Stimulated activated naive CD4-positive, alpha-beta T cell treated with Interleukin-2 at 50 U/mL for 16 hours (primary cell): ENCODE results near the gene ZNF316.
"Not testable (repeated sequence)": the region's sequence is repeated elsewhere in the genome, so short reads cannot be mapped to it uniquely, and the experiment has no call there.

Experiments
- DNase-seq: peaks from one replicate; lab custom pipeline; 2025; lab: John Stamatoyannopoulos, UW

Gene ZNF316

DNA sequence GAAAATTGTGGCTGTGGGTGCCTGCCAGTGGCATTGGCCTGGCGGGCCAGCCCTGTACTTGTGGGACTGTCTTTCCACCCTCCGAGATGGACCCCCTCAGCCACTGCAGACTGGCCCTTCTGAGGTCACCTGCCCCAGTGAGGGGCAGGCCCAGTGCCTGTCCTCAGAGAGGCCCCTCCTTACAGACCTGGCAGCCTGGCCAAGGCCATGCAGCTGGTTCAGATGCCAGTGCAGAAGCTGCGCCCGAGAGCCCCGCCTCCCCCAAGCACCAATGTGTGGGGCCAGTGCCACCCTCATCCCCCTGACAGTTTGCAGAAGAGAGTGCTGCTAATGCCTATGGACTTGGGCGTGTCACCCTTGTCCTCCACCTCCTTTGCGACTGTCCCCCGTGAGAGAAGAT is 10.0 kb downstream of the ZNF316 start:
- DNase-seq, result no peak

DNA sequence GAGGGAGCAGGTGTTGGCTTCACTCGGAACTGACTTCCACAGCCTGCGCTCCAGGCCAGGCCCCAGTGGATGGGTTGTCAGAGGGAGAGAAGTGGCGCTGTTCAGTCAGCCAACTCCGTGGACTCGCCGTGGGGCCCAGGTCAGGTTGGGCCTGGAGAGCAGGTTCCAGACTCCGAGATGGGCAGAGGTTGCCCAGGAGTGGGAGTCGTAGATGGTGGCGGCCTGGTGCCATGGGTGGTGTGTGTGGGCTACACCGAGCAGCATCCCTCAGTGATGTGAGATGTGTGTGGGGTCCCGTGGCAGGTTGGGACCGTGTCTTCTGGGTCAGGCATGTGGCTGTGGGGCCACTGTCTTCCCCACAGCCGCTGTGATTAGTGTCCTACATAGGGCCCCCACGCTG is 10.4 kb downstream of the ZNF316 start:
- no peak for DNase-seq

DNA sequence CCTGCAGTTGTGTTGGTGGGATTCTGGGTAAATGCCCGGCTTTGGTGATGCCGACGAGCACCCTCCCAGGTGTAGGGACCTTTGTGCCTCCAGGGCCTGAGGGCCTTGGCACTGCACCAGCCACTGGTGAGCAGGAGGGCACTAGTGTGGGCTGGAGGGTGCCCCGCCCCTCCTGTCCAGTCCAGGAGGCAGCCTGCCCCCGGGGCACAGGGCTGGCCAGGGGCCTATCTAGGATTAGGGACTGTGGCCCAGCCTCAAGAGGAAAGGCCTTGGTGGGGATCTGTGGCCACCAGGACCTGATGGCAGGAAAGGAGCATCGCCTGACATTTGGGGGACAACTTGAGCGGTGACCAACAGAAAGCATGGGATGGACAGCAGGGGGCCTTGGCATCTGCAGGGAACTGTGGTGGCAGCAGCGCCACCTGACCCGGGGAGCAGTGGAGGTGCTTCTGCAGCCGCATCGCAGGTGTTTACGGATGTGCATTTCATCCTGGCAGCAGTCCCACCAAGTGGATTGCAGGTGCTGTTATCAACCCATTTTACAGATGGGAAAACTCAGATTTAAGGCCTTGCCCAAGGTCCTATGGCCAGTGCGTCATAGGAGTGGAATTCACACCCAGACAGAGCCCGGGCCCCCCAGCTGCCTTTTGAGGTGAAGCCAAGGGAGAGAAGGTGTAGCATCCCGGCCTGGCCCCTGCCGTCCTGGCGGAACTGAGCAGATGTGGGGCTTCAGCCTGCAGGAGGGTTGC is 11.1 kb downstream of the ZNF316 start:
- no peak for DNase-seq

DNA sequence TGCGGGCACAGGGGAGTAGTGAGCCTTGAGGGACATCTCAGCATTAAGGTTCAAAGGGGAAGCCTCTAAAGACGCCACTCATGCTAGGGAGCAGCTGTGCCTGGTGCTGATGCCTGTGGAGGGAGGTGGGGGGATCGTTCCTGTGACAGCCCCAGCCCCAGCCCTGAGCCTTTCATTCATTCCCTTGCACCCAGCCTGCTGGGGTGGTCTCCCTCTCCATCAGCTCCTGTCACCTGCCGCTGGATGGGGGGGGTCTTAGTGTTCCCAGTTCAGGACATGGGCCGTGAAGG is 11.6 kb downstream of the ZNF316 start:
- DNase-seq, result no peak

DNA sequence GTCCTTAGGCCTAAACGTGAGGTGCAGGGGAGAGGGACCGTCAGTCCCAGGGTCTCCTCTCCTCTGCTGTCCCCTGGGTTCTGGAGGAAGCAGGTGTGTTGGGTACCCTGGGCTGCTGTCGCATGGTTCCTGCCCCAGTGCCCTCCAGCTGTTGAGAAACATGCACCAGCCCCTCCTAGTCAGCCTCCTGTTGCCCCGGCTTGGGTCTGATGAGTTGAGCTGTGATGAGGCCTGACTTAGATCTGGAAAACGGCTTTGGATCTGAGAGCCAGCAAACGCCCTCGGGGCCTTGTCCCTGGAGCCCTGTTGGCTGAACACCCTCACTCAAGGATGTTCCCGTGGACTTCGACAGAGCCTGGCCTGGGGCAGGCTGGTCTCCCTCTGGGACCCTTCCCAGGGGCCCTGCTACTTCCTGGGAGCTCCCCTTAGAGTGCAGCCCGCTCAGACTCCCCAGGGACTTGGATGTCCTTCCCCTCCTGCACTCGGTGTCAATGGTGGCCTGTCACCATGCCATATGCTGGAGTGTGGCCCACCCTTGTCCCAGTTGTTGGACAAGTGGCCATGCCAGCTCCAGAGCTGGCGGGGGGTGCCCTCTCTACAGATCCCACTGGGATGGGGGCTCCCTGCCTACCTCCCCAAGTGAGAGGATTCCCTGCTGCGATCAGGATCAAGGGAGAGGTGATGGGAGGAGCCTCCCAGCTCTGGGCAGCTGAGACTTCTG is 12.3 kb downstream of the ZNF316 start:
- no peak for DNase-seq

DNA sequence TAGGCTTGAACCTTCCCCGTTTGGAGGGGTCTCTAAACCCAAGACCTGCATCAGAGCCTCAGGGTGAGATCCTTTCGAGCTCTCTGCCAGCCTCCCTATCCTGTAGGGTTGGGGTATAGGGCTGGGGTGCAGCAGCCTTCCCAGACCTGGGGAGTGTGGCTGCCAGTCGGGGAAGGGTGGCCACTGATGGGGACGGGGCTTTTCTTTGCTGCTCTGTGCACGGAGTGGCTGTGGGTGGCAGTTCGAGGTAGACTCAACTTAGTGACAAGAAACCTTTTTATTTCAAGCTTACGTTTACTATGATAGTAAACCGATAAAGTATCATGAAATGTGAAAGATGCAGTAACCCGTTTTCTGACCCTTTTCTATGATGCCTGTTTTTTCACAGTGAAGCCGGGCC is 13.0 kb downstream of the ZNF316 start:
- DNase-seq, result no peak

DNA sequence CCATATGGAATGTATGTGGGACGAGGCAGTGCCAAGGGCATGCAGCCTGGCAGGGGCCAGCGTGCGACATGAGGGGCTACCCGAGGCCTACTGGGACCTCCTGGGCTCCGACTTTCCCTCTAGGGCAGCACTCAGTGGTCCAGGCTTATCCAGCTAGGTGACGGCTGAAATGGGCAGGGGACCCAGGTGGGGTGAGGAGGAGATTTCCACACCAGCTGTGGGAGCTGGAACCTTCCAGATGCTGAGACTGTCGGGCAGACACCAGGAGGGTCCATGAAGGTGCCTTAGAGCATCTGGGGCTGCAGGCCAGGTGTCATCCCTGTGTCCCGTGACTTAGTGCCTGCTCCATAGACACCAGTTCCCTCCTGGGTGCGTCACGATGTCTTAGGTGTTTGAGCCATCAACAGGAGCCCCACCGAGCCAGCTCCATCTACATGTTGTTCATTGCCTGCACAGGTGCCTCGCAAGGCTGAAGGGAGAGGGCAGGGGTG is 13.4 kb downstream of the ZNF316 start:
- no peak for DNase-seq

DNA sequence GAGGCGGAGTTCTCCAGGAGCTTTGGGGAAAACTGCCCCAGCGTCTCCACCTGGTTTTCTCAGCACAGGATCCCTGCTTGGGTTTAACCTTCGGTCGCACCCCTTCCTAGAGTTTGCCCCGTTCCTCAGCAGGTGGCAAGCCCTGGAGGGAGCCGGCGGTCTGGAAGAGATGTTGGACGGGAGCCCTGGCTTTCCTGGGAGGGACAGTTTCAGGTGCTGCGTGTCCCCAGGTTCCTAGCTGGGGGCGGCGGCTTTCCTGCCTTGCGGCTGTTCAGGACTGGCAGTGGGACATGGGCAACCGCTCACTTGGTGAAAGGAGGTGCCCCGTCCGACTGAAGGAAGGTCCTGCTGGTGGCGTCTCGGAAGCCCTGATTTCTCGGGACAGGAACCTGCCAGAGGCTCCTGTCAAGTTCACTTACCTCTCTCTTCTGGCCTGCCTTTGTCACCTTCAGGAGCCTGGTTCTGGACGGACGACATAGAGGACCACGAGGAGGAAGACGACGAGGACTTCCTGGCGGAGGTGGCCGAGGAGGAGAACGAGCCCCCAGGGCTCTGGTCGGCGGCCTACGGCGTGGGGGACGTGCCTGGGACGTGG is 14.8 kb downstream of the ZNF316 start:
- DNase-seq, result no peak

DNA sequence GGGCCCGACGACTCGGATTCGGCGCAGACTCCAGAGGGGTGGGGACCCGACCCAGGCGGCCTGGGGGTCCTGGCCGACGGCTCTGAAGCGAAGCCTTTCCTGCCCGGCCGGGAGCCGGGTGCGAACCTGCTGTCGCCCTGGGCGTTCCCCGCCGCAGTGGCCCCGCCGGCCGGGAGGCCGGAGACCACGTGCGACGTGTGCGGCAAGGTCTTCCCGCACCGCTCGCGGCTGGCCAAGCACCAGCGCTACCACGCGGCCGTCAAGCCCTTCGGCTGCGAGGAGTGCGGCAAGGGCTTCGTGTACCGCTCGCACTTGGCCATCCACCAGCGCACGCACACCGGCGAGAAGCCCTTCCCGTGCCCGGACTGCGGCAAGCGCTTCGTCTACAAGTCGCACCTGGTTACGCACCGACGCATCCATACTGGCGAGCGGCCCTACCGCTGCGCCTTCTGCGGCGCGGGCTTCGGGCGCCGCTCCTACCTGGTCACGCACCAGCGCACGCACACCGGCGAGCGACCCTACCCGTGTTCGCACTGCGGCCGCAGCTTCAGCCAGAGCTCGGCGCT is 15.4 kb downstream of the ZNF316 start:
- DNase-seq, result no peak

DNA sequence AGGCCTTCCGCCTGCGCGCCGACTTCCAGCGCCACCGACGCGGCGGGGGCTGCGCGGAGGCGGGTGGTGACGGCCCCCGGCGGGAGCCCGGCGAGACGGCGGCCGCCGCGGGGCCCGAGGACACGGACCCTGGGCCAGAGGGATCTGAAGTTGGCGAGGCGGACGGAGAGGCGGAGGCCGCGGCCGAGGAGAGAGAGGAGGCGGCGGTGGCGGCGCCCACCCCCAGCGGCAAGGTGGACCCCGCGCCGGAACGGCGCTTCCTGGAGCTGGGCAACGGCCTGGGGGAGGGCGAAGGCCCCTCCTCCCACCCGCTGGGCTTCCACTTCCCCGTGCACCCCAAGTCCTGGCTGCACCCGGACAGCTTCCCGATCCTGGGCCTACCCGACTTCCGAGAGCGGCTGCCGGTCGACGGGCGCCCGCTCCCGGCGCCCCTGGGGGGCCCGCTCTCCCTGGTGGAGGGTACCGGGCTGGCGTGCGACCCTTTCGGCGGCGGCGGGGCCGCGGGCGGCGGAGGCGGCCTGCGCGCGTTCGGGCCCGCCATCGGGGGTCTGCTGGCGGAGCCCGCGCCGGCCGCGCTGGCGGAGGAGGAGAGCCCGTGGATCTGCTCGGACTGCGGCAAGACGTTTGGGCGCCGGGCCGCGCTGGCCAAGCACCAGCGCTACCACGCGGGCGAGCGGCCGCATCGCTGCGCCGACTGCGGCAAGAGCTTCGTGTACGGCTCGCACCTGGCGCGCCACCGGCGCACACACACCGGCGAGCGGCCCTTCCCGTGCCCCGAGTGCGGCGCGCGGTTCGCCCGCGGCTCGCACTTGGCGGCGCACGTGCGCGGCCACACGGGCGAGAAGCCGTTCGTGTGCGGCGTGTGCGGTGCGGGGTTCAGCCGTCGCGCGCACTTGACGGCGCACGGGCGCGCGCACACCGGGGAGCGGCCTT is 16.2 kb downstream of the ZNF316 start:
- no peak for DNase-seq

DNA sequence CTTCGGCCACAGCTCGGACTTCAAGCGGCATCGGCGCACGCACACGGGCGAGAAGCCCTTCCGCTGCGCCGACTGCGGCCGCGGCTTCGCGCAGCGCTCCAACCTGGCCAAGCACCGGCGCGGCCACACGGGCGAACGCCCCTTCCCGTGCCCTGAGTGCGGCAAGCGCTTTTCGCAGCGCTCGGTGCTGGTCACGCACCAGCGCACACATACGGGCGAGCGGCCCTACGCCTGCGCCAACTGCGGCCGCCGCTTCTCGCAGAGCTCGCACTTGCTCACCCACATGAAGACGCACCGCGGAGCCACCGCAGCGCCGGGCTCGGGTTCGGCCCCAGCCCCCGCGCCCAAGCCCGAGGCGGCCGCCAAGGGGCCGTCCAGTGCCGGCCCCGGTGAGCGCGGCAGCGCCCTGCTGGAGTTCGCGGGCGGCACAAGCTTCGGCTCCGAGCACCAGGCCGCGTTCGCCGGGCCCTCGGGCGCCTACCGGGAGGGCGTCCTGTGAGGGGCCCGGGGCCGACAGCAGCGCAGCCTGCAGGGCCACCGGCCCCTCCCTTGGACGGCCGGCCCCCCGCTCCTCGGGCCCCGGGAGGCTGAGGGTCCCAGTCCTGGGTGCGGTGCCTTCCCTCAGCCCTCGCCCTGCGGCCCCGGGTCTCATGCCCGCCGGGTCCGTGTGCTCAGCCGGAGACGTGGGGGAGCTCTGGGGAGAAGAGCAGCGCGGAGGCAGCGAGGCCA is 17.2 kb downstream of the ZNF316 start:
- no peak for DNase-seq

DNA sequence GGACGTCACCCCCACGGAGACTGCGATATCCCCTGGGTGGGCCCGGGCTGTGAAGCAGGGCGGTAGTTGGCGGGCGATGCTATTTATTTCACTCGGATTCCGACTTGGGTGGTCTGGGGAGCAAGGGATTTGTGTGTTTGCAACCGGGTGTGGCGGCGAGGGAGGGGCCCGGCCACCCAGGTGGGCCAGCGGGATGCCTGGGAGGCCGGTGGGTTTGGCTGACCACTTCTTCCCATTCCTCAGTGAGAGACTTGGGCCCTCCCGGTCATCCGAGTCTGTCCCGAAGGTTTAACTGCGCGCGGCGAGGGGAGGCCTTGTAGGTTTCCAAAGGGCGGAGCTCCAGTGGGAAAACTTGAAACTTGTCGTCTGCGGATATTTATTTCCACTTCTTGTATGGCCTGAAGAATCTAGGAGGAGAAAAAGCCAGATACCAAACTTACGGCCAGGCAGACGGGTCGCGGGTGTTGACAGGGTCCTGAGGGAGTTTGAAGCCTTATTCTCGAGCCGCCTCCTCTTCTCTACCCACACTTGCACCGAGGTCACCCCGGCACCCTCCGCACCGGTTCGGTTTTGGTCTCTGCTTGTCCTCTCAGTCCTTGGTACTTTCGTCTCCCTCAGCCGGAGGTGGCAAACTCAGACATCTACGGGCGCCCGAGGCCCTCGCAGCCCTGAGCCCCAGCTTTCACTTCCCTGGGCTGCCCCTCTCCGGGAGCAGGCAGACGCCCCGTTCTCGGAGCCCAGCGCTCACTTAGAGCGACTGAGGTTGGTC is 17.9 kb downstream of the ZNF316 start:
- no peak for DNase-seq

DNA sequence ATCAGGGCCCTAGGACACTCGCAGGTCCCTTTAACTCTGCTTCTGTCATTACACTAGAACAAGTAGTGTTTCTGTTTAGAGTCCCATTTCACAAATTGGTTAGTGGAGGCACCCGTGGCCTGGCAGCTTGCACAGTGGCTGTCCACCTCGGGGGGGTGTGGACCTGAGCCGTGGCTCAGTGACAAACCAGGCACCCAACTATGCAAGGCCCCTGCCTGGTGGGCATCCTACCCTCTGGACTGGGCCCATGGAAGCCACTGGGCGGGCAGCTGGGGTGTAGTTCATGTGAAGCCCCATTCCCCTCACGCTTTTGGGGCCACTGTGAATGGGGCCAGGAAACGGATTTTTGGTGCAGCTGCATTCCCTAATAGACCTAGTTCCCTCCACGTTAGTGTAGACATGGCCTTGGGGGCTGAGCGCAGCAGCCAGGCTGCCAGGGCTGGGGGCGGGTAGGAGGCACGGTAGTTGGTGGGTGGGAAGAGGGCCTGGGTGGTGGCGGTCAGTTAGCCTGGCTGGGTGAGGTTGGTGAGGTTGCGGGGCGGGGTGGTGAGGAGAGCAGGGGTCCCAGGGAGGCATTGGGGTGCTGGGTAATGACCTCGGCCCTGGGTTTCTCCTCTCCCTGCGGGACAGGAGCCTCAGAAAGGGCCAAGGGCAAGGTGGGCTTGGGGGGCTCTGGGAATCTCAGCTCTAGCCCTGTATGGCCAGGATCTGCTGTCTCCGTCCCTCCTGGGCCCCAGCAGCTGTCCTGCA is 18.7 kb downstream of the ZNF316 start:
- no peak for DNase-seq

DNA sequence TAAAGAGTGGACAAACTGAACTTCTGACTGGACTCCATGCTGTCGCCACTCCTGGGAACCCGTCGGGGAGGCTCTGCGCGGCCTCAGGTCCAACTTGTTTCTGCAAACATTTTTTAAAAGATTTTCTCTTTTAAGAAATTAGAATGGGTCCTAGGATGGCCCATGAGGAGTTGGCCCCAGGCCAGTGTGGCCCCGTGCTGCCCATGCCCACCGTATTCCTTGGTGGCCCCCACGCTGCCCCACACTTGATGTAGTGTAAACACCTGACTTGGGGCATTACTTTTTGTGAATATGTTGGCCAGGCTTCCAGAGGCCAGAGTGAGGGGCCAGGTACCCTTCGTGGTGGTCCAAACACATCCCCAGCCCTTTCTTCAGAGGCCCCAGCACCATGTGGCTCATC is 19.3 kb downstream of the ZNF316 start:
- no peak for DNase-seq

DNA sequence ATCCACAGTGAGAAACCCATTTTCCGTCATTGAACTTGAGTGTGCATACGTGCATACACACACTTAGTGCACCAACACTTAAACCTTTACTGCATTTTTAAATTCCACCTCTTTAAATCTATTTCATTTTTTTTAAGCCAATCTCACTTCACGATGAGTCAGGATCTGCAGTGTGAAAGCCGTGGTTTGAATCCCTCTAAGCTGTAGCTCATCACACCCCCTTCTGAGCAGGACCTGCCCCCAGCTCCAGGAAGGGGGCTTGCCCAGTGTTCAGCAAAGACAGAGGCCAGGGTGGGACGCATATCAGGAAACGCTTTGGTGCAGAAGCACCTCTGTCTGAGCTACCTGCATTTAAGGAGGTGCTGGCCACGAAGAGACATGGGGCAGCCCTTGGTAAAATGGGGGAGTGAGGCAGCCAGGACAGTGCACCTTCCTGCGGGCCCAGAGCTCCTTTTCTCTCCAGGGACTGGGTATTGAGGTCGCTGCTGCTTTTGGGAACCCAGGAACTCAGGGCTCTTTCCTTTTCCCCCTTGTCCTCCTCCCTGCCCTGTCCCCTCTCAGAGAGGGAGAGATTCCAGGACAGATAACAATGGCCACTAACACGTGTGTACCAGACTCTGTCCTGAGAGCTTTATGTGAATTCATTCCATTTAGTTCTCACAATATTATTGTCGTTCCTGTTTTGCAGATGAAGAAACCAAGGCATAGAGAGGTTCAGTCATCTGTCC is 21.7 kb downstream of the ZNF316 start:
- DNase-seq, result no peak

DNA sequence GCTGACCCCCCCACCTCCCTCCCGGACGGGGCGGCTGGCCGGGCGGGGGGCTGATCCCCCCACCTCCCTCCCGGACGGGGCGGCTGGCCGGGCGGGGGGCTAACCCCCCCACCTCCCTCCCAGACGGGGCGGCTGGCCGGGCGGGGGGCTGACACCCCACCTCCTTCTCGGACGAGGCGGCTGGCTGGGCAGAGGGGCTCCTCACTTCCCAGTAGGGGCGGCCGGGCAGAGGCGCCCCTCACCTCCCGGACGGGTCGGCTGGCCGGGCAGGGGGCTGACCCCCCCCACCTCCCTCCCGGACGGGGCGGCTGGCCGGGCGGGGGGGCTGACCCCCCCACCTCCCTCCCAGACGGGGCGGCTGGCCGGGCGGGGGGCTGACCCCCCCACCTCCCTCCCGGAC is 33.7 kb downstream of the ZNF316 start:
- not testable (repeated sequence) for DNase-seq

DNA sequence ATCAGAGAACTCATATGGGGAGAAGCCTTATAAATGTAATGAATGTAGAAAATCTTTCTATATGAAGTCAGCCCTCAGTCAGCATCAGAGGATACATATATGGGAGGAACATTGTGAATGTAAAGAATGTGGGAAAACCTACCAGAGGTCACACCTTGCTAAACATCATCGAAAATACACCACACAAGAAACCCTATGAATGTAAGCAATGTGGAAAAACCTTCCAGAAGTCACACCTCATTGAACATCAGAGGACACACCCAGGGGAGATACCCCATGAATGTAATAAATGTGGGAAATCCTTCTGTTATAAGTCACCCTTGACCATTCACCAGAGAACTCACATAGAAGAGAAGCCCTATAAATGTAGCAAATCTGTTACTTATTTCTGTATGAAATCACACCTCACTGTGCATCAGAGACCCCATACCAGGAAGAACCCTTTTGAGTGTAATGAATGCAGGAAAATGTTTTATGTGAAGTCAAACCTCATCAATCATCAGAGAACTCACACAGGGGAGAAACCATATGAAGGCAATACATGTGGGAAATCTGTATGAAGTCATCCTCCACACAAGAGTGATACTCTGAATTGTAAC is 38.8 kb downstream of the ZNF316 start:
- DNase-seq, result no peak

DNA sequence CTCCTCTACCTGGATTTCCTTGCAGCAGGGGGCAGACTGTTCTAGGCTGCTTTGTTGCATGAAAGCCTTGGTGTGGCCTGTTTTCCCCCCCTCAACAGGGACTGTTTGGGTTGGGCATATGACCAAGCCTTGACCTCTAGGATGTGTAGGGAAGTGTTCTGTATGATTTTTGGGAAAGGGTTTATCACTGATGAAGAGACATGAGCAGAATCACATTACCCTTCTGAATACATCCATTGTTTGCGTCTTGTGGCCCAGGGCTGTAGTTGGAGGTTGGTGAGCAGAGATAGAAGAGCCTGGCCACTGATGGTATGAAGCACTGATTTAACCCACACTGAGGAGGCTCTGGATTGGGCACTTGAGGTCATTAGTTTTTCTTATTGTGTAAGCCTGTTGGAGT is 43.0 kb downstream of the ZNF316 start:
- DNase-seq, result no peak

DNA sequence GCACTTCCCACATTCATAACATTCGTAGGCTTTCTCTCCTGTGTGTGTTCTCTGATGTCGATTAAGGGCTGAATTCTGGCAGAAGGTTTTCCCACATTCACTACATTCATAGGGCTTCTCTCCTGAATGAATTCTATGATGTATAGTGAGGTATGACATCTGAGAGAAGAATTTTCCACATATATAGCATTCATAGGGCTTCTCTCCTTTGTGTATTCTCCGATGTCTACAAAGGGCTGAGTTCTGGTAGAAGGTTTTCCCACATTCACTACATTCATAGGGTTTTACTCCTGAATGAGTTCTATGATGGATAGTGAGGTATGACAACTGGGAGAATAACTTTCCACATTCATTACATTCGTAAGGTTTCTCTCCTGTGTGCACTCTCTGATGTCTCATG is 54.0 kb downstream of the ZNF316 start:
- no peak for DNase-seq
